ENCODE data around the gene SLAMF9.

The SLAMF9 gene

DNA sequence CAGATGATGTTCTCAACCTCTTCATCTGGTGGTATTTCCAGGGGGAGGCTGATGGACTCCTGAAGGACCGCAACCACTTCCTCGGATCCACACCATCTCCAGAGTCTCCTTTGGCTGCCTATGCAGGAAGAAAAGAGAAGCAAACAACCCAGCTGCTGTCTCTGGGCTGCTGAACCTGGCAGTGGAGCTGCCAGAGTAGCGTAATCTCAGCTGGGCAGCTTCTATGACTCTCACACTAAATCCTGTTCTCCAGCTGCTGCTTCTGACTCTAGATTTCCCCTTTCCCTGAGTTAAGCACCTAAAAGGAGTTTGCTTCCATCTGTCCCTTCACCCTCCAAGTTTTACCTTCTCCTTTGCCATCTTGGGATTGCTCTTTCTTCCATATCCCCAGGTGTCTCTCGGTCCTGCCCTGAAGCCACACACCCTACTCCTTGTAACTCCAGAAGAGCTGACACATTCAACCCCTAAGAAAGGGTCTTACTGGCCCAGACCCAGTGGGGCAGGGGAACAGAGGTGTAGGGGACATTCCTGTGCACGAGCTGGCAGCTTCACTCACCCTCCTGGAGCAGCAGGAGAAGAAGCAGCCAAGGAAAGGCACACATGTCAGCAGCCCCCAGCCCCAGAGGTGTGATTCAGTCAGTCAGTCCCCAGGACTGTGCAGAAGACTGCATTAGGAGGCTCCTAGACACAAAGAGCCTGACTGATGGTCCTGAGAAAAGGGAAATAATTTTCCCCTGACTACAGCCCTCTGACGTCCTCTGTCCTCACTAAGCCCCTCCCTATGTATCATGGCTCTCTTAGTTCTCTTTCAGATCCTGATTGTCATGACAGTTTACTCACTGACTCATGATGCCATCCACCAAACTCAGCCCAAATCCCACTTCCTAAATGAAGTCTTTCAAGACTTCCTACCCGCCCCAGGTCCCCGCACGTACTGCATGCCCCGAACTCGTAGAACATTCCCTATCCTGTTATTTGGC lies at the start of gene SLAMF9:
Gene SLAMF9 (minus strand): TSS at position 702 of the 980 bp plus-strand sequence. CDS start 100 bp downstream, at position 602.
- TF ChIP-seq, protein P1, sequence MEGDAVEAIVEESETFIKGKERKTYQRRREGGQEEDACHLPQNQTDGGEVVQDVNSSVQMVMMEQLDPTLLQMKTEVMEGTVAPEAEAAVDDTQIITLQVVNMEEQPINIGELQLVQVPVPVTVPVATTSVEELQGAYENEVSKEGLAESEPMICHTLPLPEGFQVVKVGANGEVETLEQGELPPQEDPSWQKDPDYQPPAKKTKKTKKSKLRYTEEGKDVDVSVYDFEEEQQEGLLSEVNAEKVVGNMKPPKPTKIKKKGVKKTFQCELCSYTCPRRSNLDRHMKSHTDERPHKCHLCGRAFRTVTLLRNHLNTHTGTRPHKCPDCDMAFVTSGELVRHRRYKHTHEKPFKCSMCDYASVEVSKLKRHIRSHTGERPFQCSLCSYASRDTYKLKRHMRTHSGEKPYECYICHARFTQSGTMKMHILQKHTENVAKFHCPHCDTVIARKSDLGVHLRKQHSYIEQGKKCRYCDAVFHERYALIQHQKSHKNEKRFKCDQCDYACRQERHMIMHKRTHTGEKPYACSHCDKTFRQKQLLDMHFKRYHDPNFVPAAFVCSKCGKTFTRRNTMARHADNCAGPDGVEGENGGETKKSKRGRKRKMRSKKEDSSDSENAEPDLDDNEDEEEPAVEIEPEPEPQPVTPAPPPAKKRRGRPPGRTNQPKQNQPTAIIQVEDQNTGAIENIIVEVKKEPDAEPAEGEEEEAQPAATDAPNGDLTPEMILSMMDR (IDR thresholded peaks at IDR 0.05; ENCODE audit: insufficient read depth, missing control alignments): no peak
- FAIRE-seq: no peak
- DNase-seq (ENCODE audit: insufficient read length, low spot score): no peak

DNA sequence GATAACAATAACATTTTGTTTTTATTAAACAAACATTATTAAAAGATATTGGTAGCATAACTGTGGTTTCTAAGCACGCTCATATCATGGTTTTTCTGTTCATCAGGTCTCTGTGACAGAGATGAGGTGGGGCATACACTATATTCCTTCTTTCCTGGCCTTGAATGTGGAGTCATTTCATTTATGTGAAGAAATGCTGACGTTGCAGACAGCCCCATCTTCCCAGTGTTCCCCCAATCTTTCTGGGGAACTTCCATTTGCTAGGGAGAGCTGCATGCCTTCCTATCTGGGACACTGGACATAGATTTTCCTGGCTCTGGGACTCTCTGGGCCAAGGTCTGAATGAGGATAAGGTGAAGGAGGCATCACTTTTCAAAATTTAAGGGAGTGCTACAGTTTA lies 47.4 kb upstream of the SLAMF9 start:
- TF ChIP-seq, protein P1 (IDR thresholded peaks at IDR 0.05; ENCODE audit: insufficient read depth, missing control alignments): no peak
- FAIRE-seq: no peak
- no peak for DNase-seq (ENCODE audit: insufficient read length, low spot score)

- FAIRE-seq (no peak), DNase-seq (ENCODE audit: insufficient read length, low spot score) (no peak)
- TF ChIP-seq, protein P1 (IDR thresholded peaks at IDR 0.05; ENCODE audit: insufficient read depth, missing control alignments): no peak
Measured at GRCh38 chr1:159999204-159999603, 45.2 kb upstream of the SLAMF9 start.

- FAIRE-seq (no peak), DNase-seq (ENCODE audit: insufficient read length, low spot score) (no peak)
- TF ChIP-seq, protein P1 (IDR thresholded peaks at IDR 0.05; ENCODE audit: insufficient read depth, missing control alignments): no peak
Measured at GRCh38 chr1:159996653-159997052, 42.6 kb upstream of the SLAMF9 start.

GRCh38 chr1:159994896-159995295 lies 40.9 kb upstream of the SLAMF9 start:
- FAIRE-seq (no peak), DNase-seq (ENCODE audit: insufficient read length, low spot score) (no peak)
- TF ChIP-seq, protein P1 (IDR thresholded peaks at IDR 0.05; ENCODE audit: insufficient read depth, missing control alignments): no peak

- TF ChIP-seq, protein P1 (IDR thresholded peaks at IDR 0.05; ENCODE audit: insufficient read depth, missing control alignments): no peak
- no peak for DNase-seq (ENCODE audit: insufficient read length, low spot score)
- FAIRE-seq: no peak
Measured at GRCh38 chr1:159993911-159994310, 39.9 kb upstream of the SLAMF9 start.

DNA sequence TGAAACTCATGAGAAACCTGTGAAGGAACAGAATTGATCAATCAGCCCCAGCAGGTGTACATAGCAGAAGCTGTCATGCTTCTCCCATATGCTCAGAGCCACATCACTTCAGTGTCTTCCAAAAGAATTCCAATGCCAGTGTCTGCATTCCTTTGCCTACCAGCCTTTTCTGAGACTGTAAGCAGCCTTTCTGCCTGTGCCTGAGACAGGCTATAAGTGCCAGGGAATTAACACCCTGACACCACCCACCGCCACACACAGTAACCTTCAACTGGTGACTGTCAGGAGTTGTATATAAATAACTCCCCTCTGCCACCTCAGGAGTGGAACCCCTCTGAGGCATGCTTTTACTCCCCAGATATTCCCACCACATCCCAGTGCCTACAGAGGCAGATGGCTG lies 38.1 kb upstream of the SLAMF9 start:
- DNase-seq (ENCODE audit: insufficient read length, low spot score) (no peak), FAIRE-seq (no peak)
- TF ChIP-seq, protein P1 (IDR thresholded peaks at IDR 0.05; ENCODE audit: insufficient read depth, missing control alignments): no peak
